Measurements from ENCODE around the gene ARHGEF17. TPM values are rescaled to one million over a fixed set of nuclear protein-coding genes. Genes with fewer than 3 reads are reported as not detected.

The ARHGEF17 gene
- total and polyA plus RNA-seq, 2 of the 8 experiments (the other 6 are each of a cell fraction or from before 2014, with no cell fraction given) = 11.3 to 14.6 TPM

DNA sequence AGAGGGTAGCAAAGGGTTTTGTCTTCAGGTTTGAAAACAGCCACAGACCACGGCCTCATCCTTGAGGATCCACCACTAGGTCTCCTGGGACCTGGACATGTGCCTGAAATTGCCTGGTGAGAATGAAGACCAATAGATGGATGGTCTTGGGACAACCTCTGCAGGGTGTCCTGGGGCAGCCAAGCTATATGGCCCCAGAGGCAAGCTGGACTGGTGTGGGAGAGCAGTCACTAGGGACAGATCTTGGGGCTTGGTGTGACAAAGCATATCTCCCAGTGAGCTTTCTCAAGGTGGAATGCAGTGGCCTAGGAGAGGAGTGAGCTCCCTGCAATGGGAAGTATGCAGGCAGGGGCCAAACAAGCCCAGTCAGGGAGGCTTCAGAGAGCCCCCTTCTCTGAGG is 22.4 kb upstream of the ARHGEF17 start:
- H3K9ac ChIP-seq (replicated peaks in 1 of 4; ENCODE audit: extremely low read depth in 1 of 4, low read depth in 3 of 4, low read length in 3 of 4) = no peak overlapping the region
- H3K79me2 ChIP-seq (ENCODE audit: control insufficient read depth in 1 of 2, insufficient read depth in 2 of 2, low read length in 2 of 2) = no peaks in the 10 kb centered on the region
- no peak overlapping the region for H4K8ac ChIP-seq (ENCODE audit: extremely low read depth, insufficient read depth, low read length)
- H3K23me2 ChIP-seq (ENCODE audit: low read depth, low read length) = no peaks in the 10 kb centered on the region
- no peak overlapping the region for H2AK5ac ChIP-seq (ENCODE audit: low read depth, low read length)
- H3K79me1 ChIP-seq (ENCODE audit: low read depth, low read length) = no peaks in the 10 kb centered on the region
- H3K56ac ChIP-seq (replicated peaks; ENCODE audit: insufficient read length, low read depth, low read length) = no peak overlapping the region
- no peak overlapping the region for H3K14ac ChIP-seq (ENCODE audit: insufficient read length)
- H2BK20ac ChIP-seq (ENCODE audit: low read length) = no peak overlapping the region
- H3K4me3 ChIP-seq (ENCODE audit: extremely low read depth in 1 of 4, insufficient read depth in 2 of 4, low read depth in 3 of 4, low read length in 4 of 4) = no peak overlapping the region
- H2BK120ac ChIP-seq (replicated peaks; ENCODE audit: low read depth, low read length) = no peak overlapping the region
- H4K91ac ChIP-seq (replicated peaks; ENCODE audit: insufficient read length, low read length) = no peak overlapping the region
- peaks cover 0 to 6% (median 1%) of the 10 kb centered on the region in 4 experiments; a peak in 5 of 7 replicates for H3K4me1 ChIP-seq (replicated peaks in 1 of 4; ENCODE audit: control insufficient read depth in 3 of 4, insufficient read depth in 4 of 4, low read length in 3 of 4)
- ChIA-PET POLR2A (ENCODE audit: partially characterized antibody) (no interaction called here), CTCF (ENCODE audit: partially characterized antibody) (interaction anchor here (0.6 to 19.0 kb wide), 14 partner anchors 9 to 931 kb away, joined by 3 to 233 read pairs (median 4); partner anchors contain the start of genes ARHGEF17 and P2RY6)
- H3K4ac ChIP-seq (replicated peaks; ENCODE audit: insufficient read length, low read depth, low read length) = no peak overlapping the region
- no peak overlapping the region for H2AFZ ChIP-seq (ENCODE audit: low read length)
- H3K27me3 ChIP-seq (replicated peaks in 1 of 4; ENCODE audit: control insufficient read depth in 3 of 4, extremely low read depth in 1 of 4, insufficient read depth in 3 of 4, low read length in 3 of 4) = no peaks in the 10 kb centered on the region; a peak in 2 of 7 replicates
- H4K5ac ChIP-seq (ENCODE audit: insufficient read length, low read depth, low read length) = no peak overlapping the region
- DNase-seq (ENCODE audit: low read depth in 1 of 2, low spot score in 2 of 2) (no peak), FAIRE-seq (no peak)
- H3K36me3 ChIP-seq (ENCODE audit: control insufficient read depth in 2 of 4, insufficient read depth in 4 of 4, low read length in 3 of 4) = no peaks in the 10 kb centered on the region
- no peak overlapping the region for H3K4me2 ChIP-seq (ENCODE audit: insufficient read depth in 1 of 2, low read depth in 2 of 2, low read length in 2 of 2)
- H4K20me1 ChIP-seq (replicated peaks in 1 of 2; ENCODE audit: control insufficient read depth in 1 of 2, insufficient read depth in 2 of 2, low read length in 2 of 2) = no peaks in the 10 kb centered on the region
- H2BK5ac ChIP-seq (ENCODE audit: low read depth, low read length) = no peak overlapping the region
- no peak overlapping the region for H3K27ac ChIP-seq (ENCODE audit: low read depth, low read length)
- H3K23ac ChIP-seq (ENCODE audit: insufficient read length) = no peak overlapping the region
- no peak overlapping the region for H3K18ac ChIP-seq (ENCODE audit: extremely low read depth, low read length)
- no peak overlapping the region for H2BK15ac ChIP-seq (ENCODE audit: low read length)
- H3K9me3 ChIP-seq (ENCODE audit: insufficient read depth in 2 of 2, low read depth in 1 of 2, low read length in 1 of 2) = no peaks in the 10 kb centered on the region
- H2BK12ac ChIP-seq (ENCODE audit: low read depth, low read length) = no peak overlapping the region
- 80% methylated on average over 1 of the region's 1 CpG; no CpG with 5 or more reads in 1 of the 2 experiments for WGBS, 2 experiments (ENCODE audit: extremely low coverage in 1 of 2, insufficient coverage in 1 of 2, insufficient read length in 1 of 2, insufficient replicate concordance in 2 of 2, low coverage in 1 of 2, low lambda C conversion rate in 2 of 2, missing lambda C conversion rate in 1 of 2)
- TF ChIP-seq NANOG (IDR thresholded peaks at IDR 0.05; ENCODE audit: insufficient read depth, low read depth, low read length, poor library complexity, severe bottlenecking) = no peak
- TF ChIP-seq SP4 (IDR thresholded peaks at IDR 0.05; ENCODE audit: low read length) = no peak
- no peak for TF ChIP-seq MAX (IDR thresholded peaks at IDR 0.05)
- no peak for TF ChIP-seq TAF1 (IDR thresholded peaks at IDR 0.05; ENCODE audit: low read depth, low read length)
- no peak for TF ChIP-seq BCL11A (IDR thresholded peaks at IDR 0.05; ENCODE audit: low read depth in 2 of 2, low read length in 2 of 2)
- TF ChIP-seq CBX8 (IDR thresholded peaks at IDR 0.05; ENCODE audit: borderline replicate concordance, low read depth, low read length) = no peak
- TF ChIP-seq EZH2 (IDR thresholded peaks at IDR 0.05; ENCODE audit: low read depth, low read length, severe bottlenecking) = no peak
- no peak for TF ChIP-seq KDM4A (IDR thresholded peaks at IDR 0.05; ENCODE audit: low read depth, low read length, severe bottlenecking)
- TF ChIP-seq JUND (IDR thresholded peaks at IDR 0.05; ENCODE audit: low read length) = no peak
- TF ChIP-seq SIX5 (IDR thresholded peaks at IDR 0.05; ENCODE audit: low read depth, low read length) = no peak
- TF ChIP-seq, protein P1, sequence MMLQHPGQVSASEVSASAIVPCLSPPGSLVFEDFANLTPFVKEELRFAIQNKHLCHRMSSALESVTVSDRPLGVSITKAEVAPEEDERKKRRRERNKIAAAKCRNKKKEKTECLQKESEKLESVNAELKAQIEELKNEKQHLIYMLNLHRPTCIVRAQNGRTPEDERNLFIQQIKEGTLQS (IDR thresholded peaks at IDR 0.05; ENCODE audit: insufficient read depth, low read depth, low read length) = no peak
- no peak for TF ChIP-seq JUN (IDR thresholded peaks at IDR 0.05; ENCODE audit: low read depth, low read length)
- TF ChIP-seq EP300 (IDR thresholded peaks at IDR 0.05; ENCODE audit: borderline replicate concordance in 1 of 2, low read depth in 2 of 2, low read length in 2 of 2) = no peak

Data from H1 (cell line).